Fibroblast of skin of right quadriceps (primary cell): Measurements from ENCODE around the gene TMEM63B.

Experiments used
- DNase-seq: peaks from one replicate; pipeline ENCODE4 v3.0.0-alpha.2; 2013

The TMEM63B gene

GRCh38 chr6:44145839-44146238, 18.5 kb downstream of the TMEM63B start:
- no peak for DNase-seq

- no peak for DNase-seq
Observed at GRCh38 chr6:44146685-44147084, 19.3 kb downstream of the TMEM63B start.

GRCh38 chr6:44147256-44147655, 19.9 kb downstream of the TMEM63B start:
- DNase-seq = no peak

GRCh38 chr6:44148306-44148705, 21.0 kb downstream of the TMEM63B start:
- no peak for DNase-seq

- DNase-seq = no peak
Observed at GRCh38 chr6:44149369-44150012, 22.1 kb downstream of the TMEM63B start.

- no peak for DNase-seq
Observed at GRCh38 chr6:44150317-44150917, 23.1 kb downstream of the TMEM63B start.

- DNase-seq = peak; percentile 55
Observed at GRCh38 chr6:44151348-44152108, 24.2 kb downstream of the TMEM63B start.

GRCh38 chr6:44152109-44152461, 24.7 kb downstream of the TMEM63B start:
- no peak for DNase-seq

GRCh38 chr6:44152533-44152932, 25.2 kb downstream of the TMEM63B start:
- no peak for DNase-seq

GRCh38 chr6:44154067-44154466, 26.7 kb downstream of the TMEM63B start:
- no peak for DNase-seq

GRCh38 chr6:44156494-44157151, 29.3 kb downstream of the TMEM63B start:
- no peak for DNase-seq

- no peak for DNase-seq
Observed at GRCh38 chr6:44157152-44157521, 29.8 kb downstream of the TMEM63B start.

GRCh38 chr6:44158770-44159228, 31.4 kb downstream of the TMEM63B start, which contains the start of gene CAPN11:
CAPN11 (plus strand) TSS chr6:44158820; CDS start chr6:44158849, 29 bp downstream.
- no peak for DNase-seq

- DNase-seq = peak; percentile 32
Observed at GRCh38 chr6:44161997-44162338, 34.6 kb downstream of the TMEM63B start.

- no peak for DNase-seq
Observed at GRCh38 chr6:44162876-44163625, 35.7 kb downstream of the TMEM63B start.

GRCh38 chr6:44166116-44166515, 38.8 kb downstream of the TMEM63B start:
- no peak for DNase-seq

GRCh38 chr6:44166591-44167184, 39.3 kb downstream of the TMEM63B start:
- no peak for DNase-seq

- DNase-seq = no peak
Observed at GRCh38 chr6:44167567-44167966, 40.2 kb downstream of the TMEM63B start.

GRCh38 chr6:44169154-44169553, 41.8 kb downstream of the TMEM63B start:
- no peak for DNase-seq

GRCh38 chr6:44169886-44170570, 42.7 kb downstream of the TMEM63B start:
- DNase-seq = no peak

GRCh38 chr6:44171899-44172546, 44.7 kb downstream of the TMEM63B start:
- no peak for DNase-seq
